ENCODE measurements around the gene TBC1D2B. TPM values are rescaled to one million over a fixed set of nuclear protein-coding genes. Genes with fewer than 3 reads are reported as not detected.
"Not testable (repeated sequence)": the region's sequence is repeated elsewhere in the genome, so short reads cannot be mapped to it uniquely, and the experiment has no call there.

The TBC1D2B gene
- total RNA-seq, 2 experiments from 2014 or later: 57.1 to 60.3 TPM

DNA sequence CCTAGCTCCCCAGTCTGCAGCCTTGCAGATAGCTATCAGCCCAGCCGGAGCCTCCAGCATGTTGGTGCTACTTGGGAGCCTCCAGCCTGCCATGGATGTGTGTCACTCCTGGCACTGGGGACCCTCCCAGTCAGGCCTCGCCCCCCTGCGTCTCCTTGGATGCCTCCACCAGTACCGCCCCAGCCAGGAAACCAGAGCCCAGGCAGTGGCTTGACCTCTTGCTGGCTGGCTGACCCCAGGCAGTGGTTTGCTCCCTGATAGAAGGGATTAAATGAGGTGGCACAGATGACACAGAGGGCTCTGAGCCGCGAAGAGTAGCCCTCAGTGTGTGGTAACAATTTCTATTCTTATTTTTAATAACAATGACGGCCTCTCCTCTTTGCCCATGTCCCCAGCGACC, 98.4 kb downstream of the TBC1D2B start:
- intact Hi-C loops (cut with micrococcal nuclease): loop anchor here (10.0 kb wide), 1 partner anchor 796 kb away; no protein-coding TSS in a partner anchor

GRCh38 chr15:77978759-77979145, 98.8 kb downstream of the TBC1D2B start:
- H3K4me3 Mint-ChIP-seq; H3K27ac Mint-ChIP-seq; H3K9me3 Mint-ChIP-seq; H3K4me1 Mint-ChIP-seq (ENCODE audit: low read depth); H3K36me3 Mint-ChIP-seq (ENCODE audit: low read depth); CTCF ChIA-PET; DNase-seq; H3K27me3 Mint-ChIP-seq (ENCODE audit: low read depth): not testable (repeated sequence)
- intact Hi-C loops (cut with micrococcal nuclease): loop anchor here (10.0 kb wide), 1 partner anchor 796 kb away; no protein-coding TSS in a partner anchor

More for the DNA sequence above, 98.4 kb downstream of the TBC1D2B start:
- H3K9me3 Mint-ChIP-seq; H3K4me3 Mint-ChIP-seq; H3K4me1 Mint-ChIP-seq (ENCODE audit: low read depth); H3K36me3 Mint-ChIP-seq (ENCODE audit: low read depth); H3K27me3 Mint-ChIP-seq (ENCODE audit: low read depth); H3K27ac Mint-ChIP-seq; CTCF ChIA-PET; DNase-seq: not testable (repeated sequence)

- CTCF ChIA-PET; H3K36me3 Mint-ChIP-seq (ENCODE audit: low read depth); DNase-seq; H3K4me1 Mint-ChIP-seq (ENCODE audit: low read depth); H3K27me3 Mint-ChIP-seq (ENCODE audit: low read depth); H3K9me3 Mint-ChIP-seq; H3K4me3 Mint-ChIP-seq; H3K27ac Mint-ChIP-seq: not testable (repeated sequence)
- intact Hi-C loops (cut with micrococcal nuclease): loop anchor here (10.0 kb wide), 1 partner anchor 797 kb away; no protein-coding TSS in a partner anchor
Measured at GRCh38 chr15:77977903-77978758, 99.4 kb downstream of the TBC1D2B start.

GRCh38 chr15:77976760-77977525, 100.6 kb downstream of the TBC1D2B start:
- H3K27ac Mint-ChIP-seq; DNase-seq; CTCF ChIA-PET; H3K27me3 Mint-ChIP-seq (ENCODE audit: low read depth); H3K4me1 Mint-ChIP-seq (ENCODE audit: low read depth); H3K4me3 Mint-ChIP-seq; H3K9me3 Mint-ChIP-seq; H3K36me3 Mint-ChIP-seq (ENCODE audit: low read depth): not testable (repeated sequence)
- intact Hi-C loops (cut with micrococcal nuclease): loop anchor here (10.0 kb wide), 1 partner anchor 798 kb away; no protein-coding TSS in a partner anchor

DNA sequence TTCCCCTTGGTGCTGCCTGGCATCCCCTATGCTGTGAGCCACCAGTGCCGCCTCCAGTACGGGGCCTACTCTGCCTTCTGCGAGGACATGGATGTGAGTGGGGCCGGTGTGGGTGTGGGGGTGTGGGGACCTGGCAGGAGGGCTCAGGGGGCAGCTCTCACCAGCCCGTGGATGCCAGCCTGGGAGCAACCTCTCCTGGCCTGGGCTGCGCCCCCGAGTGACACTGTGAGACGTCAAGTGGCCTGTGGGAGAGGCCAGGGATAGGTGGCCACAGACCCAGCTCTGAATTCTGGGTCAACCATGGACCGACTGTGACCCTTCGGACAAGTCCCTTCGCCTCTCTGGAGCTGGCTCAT, 101.4 kb downstream of the TBC1D2B start:
- intact Hi-C loops (cut with micrococcal nuclease): loop anchor here (10.0 kb wide), 1 partner anchor 799 kb away; no protein-coding TSS in a partner anchor
- H3K27ac Mint-ChIP-seq; H3K4me3 Mint-ChIP-seq; DNase-seq; H3K9me3 Mint-ChIP-seq; CTCF ChIA-PET; H3K27me3 Mint-ChIP-seq (ENCODE audit: low read depth); H3K36me3 Mint-ChIP-seq (ENCODE audit: low read depth); H3K4me1 Mint-ChIP-seq (ENCODE audit: low read depth): not testable (repeated sequence)

- intact Hi-C loops (cut with micrococcal nuclease): loop anchor here (10.0 kb wide), 1 partner anchor 799 kb away; no protein-coding TSS in a partner anchor
- no peaks in the 10 kb centered on the region for H3K27me3 Mint-ChIP-seq (ENCODE audit: low read depth)
- no peak for DNase-seq
- no peak overlapping the region for H3K4me3 Mint-ChIP-seq
- no peaks in the 10 kb centered on the region for H3K9me3 Mint-ChIP-seq
- H3K36me3 Mint-ChIP-seq (ENCODE audit: low read depth): no peaks in the 10 kb centered on the region
- no peak overlapping the region for H3K27ac Mint-ChIP-seq
- CTCF ChIA-PET: no interaction called here
- H3K4me1 Mint-ChIP-seq (ENCODE audit: low read depth): no peaks in the 10 kb centered on the region
Measured at GRCh38 chr15:77975332-77976094, 102.0 kb downstream of the TBC1D2B start.

DNA sequence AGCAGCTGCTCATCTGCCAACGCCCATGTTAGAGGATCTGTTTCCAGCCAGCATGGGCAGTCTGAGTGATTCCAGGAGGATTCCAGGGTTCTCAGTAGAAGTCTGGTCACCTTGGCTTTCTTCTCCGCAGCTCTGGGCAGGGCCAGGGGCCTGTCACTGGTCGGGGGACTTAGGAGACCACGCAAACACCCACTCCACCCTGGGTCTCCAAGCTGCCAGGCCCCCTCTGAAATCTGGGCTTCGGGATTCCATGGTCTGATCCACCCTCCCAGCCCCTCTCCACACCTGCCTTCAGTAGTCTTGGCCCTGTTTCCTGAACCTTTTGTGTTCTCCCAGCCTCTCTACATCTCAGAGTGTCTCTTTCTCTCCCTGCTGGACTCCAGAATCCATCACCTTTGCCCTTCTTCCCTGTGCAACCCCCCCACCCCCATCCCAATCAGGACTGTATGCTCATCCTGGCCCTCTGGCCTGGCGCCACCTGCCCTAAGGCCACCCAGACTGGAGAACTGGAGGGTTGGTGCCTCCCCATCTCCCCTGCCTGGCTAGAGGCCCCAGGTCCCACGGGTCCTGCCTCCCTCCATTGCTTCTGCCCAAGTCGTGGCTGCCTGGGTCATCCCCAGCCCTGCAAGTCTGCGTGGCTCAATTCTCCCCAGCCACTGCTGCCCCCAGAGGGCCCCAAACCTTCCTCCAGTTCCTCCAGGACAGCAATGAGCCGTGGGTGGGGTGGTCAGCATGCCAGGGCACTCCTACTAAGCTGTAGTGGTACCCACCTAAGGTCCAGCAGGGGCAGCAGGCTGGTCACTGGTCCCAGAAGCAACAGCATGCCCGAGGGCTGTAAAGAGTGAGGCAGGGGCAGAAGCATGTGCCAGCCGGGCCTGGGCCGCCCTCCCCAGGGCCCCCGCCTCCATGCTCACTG, 102.8 kb downstream of the TBC1D2B start:
- no peaks in the 10 kb centered on the region for H3K9me3 Mint-ChIP-seq
- intact Hi-C loops (cut with micrococcal nuclease): loop anchor here (10.0 kb wide), 1 partner anchor 800 kb away; no protein-coding TSS in a partner anchor
- H3K36me3 Mint-ChIP-seq (ENCODE audit: low read depth): no peaks in the 10 kb centered on the region
- DNase-seq: no peak
- CTCF ChIA-PET: no interaction called here
- no peak overlapping the region for H3K4me3 Mint-ChIP-seq
- no peak overlapping the region for H3K27ac Mint-ChIP-seq
- no peaks in the 10 kb centered on the region for H3K27me3 Mint-ChIP-seq (ENCODE audit: low read depth)
- H3K4me1 Mint-ChIP-seq (ENCODE audit: low read depth): no peaks in the 10 kb centered on the region

DNA sequence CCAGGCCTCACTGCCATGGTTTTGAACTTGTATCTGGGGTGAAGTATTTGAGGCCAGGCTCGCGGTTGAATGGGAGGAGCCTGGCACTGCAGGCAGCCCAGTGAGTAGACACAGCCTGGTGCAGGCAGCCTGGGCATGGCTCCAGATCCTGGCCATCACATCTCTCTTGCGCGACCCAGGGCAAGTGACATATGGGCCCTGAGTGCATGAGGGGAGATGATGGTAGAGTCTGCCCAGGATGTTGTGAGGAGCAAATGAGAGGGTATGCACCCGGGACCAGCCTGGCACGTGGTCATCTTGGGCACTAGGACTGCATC, 103.5 kb downstream of the TBC1D2B start:
- Mint-ChIP-seq H3K4me3 (no peak overlapping the region), H3K9me3 (peaks cover 1% of the 10 kb centered on the region), H3K4me1 (ENCODE audit: low read depth) (no peaks in the 10 kb centered on the region), H3K36me3 (ENCODE audit: low read depth) (no peaks in the 10 kb centered on the region), H3K27ac (no peak overlapping the region), H3K27me3 (ENCODE audit: low read depth) (no peaks in the 10 kb centered on the region)
- CTCF ChIA-PET: no interaction called here
- DNase-seq: no peak
- intact Hi-C loops (cut with micrococcal nuclease): loop anchor here (10.0 kb wide), 1 partner anchor 801 kb away; no protein-coding TSS in a partner anchor

GRCh38 chr15:77973273-77974097, 104.0 kb downstream of the TBC1D2B start:
- intact Hi-C loops (cut with micrococcal nuclease): loop anchor here (10.0 kb wide), 1 partner anchor 801 kb away; no protein-coding TSS in a partner anchor
- DNase-seq; CTCF ChIA-PET; H3K4me1 Mint-ChIP-seq (ENCODE audit: low read depth); H3K9me3 Mint-ChIP-seq; H3K27me3 Mint-ChIP-seq (ENCODE audit: low read depth); H3K27ac Mint-ChIP-seq; H3K4me3 Mint-ChIP-seq; H3K36me3 Mint-ChIP-seq (ENCODE audit: low read depth): not testable (repeated sequence)

DNA sequence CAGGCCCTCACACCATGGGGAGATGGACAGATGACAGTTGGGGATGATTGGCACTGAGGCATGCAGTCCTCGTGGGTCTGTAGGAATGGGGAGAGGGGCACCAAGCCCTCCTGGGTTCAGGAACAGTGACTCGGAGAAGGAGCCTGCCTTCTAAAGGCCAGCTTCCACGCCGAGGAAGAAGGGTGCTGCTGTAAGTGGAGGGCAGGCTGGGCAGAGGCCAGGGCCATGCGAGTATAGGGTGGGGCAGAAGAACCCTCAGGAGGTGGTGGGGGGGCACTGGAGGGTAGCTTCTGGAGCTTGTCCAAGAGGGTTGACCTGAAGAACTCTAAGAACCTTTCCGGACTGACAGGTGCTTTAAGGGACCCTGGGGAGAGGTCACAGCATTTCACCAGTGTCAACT, 104.8 kb downstream of the TBC1D2B start:
- H3K4me3 Mint-ChIP-seq; H3K27ac Mint-ChIP-seq; H3K9me3 Mint-ChIP-seq; H3K27me3 Mint-ChIP-seq (ENCODE audit: low read depth); H3K36me3 Mint-ChIP-seq (ENCODE audit: low read depth); H3K4me1 Mint-ChIP-seq (ENCODE audit: low read depth); DNase-seq; CTCF ChIA-PET: not testable (repeated sequence)
- intact Hi-C loops (cut with micrococcal nuclease): loop anchor here (10.0 kb wide), 1 partner anchor 802 kb away; no protein-coding TSS in a partner anchor

GRCh38 chr15:77971875-77972274, 105.6 kb downstream of the TBC1D2B start:
- DNase-seq; H3K36me3 Mint-ChIP-seq (ENCODE audit: low read depth); H3K9me3 Mint-ChIP-seq; H3K4me3 Mint-ChIP-seq; H3K27me3 Mint-ChIP-seq (ENCODE audit: low read depth); H3K4me1 Mint-ChIP-seq (ENCODE audit: low read depth); H3K27ac Mint-ChIP-seq; CTCF ChIA-PET: not testable (repeated sequence)
- intact Hi-C loops (cut with micrococcal nuclease): loop anchor here (10.0 kb wide), 1 partner anchor 803 kb away; no protein-coding TSS in a partner anchor

Data from activated naive CD4-positive, alpha-beta T cell treated with anti-CD3 and anti-CD28 coated beads for 36 hours (primary cell).